NCI-H2196 treated with DMSO at 0.1 percent for 48 hours (cell line): ENCODE data around the gene RBM7.

Experiments
- DNase-seq: peaks from one replicate; lab custom pipeline; 2025; ENCODE audit not compliant: unreplicated experiment; lab: John Stamatoyannopoulos, UW

The RBM7 gene

DNA sequence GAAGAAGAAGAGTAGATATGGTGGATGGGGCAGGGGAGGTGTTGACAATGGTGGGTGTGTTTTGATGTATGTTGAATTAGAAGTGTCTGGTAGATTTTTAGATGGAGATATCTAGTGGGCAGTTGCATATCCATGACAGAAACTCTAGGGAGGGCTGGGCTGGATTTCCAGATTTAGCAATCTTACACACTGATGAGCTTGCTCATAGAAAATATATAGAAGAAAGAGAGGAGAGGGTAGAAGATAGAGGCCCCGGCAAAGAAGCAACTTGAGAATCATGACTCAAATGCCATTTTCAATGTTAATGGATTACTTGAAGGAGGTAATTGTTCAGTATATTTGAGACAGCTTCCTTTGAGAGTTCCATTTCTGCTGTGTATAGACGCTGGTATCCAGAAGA, 47.0 kb downstream of the RBM7 start:
- DNase-seq, result no peak

DNA sequence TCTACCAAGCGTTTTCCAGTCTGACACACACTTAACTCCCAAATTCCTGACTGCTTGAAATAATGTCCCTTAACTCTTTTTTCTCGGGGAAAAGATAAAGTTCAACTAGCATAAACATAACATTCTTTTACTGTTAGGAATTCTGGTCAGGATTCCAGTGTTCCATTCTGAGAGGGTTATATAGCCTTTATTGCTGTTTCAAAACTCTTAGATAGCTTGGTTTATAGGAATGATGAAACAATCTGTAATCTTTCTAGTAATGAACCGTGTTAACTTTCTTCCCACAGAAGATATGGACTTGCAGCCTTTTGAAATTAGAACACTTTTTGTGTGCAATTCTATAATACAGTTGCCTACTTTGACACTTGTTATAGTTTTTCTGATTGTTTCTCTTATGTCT, 47.4 kb downstream of the RBM7 start:
- no peak for DNase-seq

GRCh38 chr11:114448749-114449482, 48.5 kb downstream of the RBM7 start:
- no peak for DNase-seq

DNA sequence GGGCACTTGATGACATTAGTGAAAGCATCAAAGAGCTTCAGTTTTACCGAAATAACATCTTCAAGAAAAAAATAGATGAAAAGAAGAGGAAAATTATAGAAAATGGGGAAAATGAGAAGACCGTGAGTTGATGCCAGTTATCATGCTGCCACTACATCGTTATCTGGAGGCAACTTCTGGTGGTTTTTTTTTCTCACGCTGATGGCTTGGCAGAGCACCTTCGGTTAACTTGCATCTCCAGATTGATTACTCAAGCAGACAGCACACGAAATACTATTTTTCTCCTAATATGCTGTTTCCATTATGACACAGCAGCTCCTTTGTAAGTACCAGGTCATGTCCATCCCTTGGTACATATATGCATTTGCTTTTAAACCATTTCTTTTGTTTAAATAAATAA, 49.4 kb downstream of the RBM7 start:
- DNase-seq, result no peak

DNA sequence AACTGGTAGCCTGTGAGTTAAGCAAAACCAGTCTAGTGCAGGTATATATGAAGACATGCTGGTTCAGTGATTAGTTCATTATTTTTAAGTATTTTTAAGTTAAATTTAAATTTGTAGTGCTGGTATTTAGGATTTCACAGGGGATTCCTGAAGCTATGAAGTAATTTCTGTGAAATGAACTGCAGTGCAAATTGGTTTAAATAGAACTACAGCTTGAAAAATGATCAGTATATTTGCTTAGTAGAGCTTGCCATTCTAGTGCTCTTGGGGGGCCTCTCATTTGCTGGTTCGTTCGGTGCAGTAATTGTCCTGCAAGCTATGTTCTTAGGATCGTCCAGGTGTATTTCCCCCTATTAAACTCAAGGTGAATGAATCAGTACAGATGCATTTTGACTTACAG, 51.9 kb downstream of the RBM7 start:
- no peak for DNase-seq
